ENCODE results near the gene PTPRJ. TPM values are rescaled to one million over a fixed set of nuclear protein-coding genes. Genes with fewer than 3 reads are reported as not detected.

PTPRJ gene
- total and polyA plus RNA-seq, 2 experiments from 2014 or later, result 8.9 to 12.4 TPM

- no peak overlapping the region for H3K27ac ChIP-seq
- peak in 1 of 2 donors; percentile 72 for DNase-seq (ENCODE audit: low read depth in 1 of 2, low spot score in 1 of 2)
- no peaks in the 10 kb centered on the region for H3K9me3 ChIP-seq (ENCODE audit: low read depth)
- H3K4me1 ChIP-seq (ENCODE audit: low read depth), result peaks cover 12% of the 10 kb centered on the region
- no peak for TF ChIP-seq CTCF (IDR thresholded peaks at IDR 0.05; ENCODE audit: low read depth, low read length)
- H3K4me3 ChIP-seq, result no peak overlapping the region
- no peaks in the 10 kb centered on the region for H3K36me3 ChIP-seq
- H3K27me3 ChIP-seq, result no peaks in the 10 kb centered on the region
Observed at GRCh38 chr11:48036466-48036865, 56.1 kb downstream of the PTPRJ start.

DNA sequence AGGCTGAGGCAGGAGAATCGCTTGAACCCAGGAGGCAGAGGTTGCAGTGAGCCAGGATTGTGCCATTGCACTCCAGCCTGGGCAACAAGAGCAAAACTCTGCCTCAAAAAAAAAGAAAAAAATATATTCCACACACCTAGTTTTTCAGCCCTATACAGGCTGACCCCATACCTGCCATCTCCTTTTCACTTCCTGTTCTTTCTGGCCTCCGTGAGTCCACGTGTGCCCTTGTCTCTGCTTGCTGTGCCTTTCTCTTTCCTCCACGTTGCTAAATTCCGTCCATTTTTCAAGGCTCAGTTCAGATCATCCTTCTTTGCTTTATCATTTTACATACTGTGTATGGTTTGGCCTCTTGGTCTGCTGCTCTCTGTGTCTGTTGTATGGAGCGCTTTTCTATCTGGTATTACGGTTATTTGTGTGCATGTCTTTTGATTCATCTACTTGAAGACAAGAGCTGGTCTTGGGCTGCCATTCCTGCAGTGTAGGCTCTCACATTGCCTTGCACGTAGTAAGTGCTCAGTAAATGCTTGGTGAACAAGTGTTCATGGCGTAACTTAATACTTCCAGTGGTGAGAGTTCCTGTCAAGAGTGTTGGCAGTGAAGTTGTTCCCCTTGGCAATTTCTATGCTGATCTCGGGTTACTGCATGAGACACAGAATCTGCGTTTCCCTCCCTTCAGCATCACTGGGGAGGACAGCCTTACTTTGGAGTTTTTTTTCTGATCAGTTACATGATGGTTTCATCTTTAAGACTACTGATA, 57.5 kb downstream of the PTPRJ start:
- Histone ChIP-seq H3K4me3 (no peak overlapping the region), H3K27me3 (no peaks in the 10 kb centered on the region), H3K4me1 (ENCODE audit: low read depth) (peaks cover 12% of the 10 kb centered on the region), H3K27ac (no peak overlapping the region), H3K9me3 (ENCODE audit: low read depth) (no peaks in the 10 kb centered on the region), H3K36me3 (no peaks in the 10 kb centered on the region)
- no peak for TF ChIP-seq CTCF (IDR thresholded peaks at IDR 0.05; ENCODE audit: low read depth, low read length)
- DNase-seq (ENCODE audit: low read depth in 1 of 2, low spot score in 1 of 2), result no peak

GRCh38 chr11:48040830-48041444, 60.6 kb downstream of the PTPRJ start:
- DNase-seq (ENCODE audit: low read depth in 1 of 2, low spot score in 1 of 2), result no peak
- no peaks in the 10 kb centered on the region for H3K36me3 ChIP-seq
- TF ChIP-seq CTCF (IDR thresholded peaks at IDR 0.05; ENCODE audit: low read depth, low read length), result no peak

DNA sequence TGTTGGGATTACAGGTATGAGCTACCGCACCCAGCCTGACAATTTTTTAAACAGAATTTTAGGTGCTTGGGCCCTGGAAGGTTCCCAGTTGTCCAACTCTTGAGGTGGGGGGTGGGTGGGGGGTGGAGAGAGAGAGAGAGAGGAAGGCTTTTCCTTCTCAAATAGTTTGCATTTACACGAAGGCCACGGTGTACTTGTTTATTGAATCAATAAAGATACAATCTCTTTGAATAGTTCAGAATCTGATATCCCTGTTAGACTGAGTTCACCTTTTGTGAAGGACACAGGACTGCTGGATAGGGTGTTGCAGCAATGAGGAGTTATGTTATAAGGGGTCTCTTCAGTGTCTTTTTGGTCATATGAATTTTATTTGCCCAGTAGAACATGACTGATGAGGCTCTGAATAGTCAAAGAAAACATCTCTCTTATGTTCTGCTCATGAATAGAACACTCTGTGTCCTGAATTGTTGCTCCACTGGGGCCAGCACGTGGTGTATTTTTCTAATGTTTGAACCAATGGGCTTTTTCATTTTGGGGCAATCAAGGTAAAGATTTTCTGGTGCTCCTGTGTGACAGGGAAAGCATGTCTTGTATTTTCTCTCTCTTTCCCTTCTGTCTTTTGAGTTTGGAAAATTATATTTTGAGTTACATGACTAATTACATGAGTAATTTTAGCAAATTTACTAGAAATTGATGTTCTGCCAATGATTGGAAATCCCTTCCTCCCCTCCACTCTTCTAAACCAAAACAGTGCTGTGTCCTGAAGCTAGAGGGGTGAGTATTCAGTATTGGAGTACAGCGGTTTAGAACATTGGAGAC, 61.7 kb downstream of the PTPRJ start:
- Histone ChIP-seq H3K36me3 (no peaks in the 10 kb centered on the region), H3K4me1 (ENCODE audit: low read depth) (no peaks in the 10 kb centered on the region), H3K27ac (no peak overlapping the region), H3K27me3 (no peaks in the 10 kb centered on the region), H3K9me3 (ENCODE audit: low read depth) (no peaks in the 10 kb centered on the region), H3K4me3 (no peak overlapping the region)
- no peak for DNase-seq (ENCODE audit: low read depth in 1 of 2, low spot score in 1 of 2)
- no peak for TF ChIP-seq CTCF (IDR thresholded peaks at IDR 0.05; ENCODE audit: low read depth, low read length)

More at GRCh38 chr11:48040830-48041444, 60.6 kb downstream of the PTPRJ start:
- Histone ChIP-seq H3K4me1 (ENCODE audit: low read depth) (peaks cover 7% of the 10 kb centered on the region), H3K27ac (no peak overlapping the region), H3K4me3 (no peak overlapping the region), H3K9me3 (ENCODE audit: low read depth) (no peaks in the 10 kb centered on the region), H3K27me3 (no peaks in the 10 kb centered on the region)

- Histone ChIP-seq H3K4me3 (no peak overlapping the region), H3K36me3 (no peaks in the 10 kb centered on the region), H3K27me3 (no peaks in the 10 kb centered on the region), H3K27ac (no peak overlapping the region), H3K4me1 (ENCODE audit: low read depth) (no peaks in the 10 kb centered on the region), H3K9me3 (ENCODE audit: low read depth) (no peaks in the 10 kb centered on the region)
- TF ChIP-seq CTCF (IDR thresholded peaks at IDR 0.05; ENCODE audit: low read depth, low read length), result no peak
- DNase-seq (ENCODE audit: low read depth in 1 of 2, low spot score in 1 of 2), result no peak
Observed at GRCh38 chr11:48043111-48043990, 63.0 kb downstream of the PTPRJ start.

Data from cardiac muscle cell (in vitro differentiated cells and primary cell).